ENCODE results near the gene GNG12.

GRCh38 chr1:67860776-67861175 lies 27.5 kb upstream of the GNG12 start:
- TF ChIP-seq POLR2A (IDR thresholded peaks at IDR 0.05; ENCODE audit: low read depth, low read length) (no peak), POLR2AphosphoS5 (IDR thresholded peaks at IDR 0.05; ENCODE audit: low read depth, low read length) (no peak), TAF1 (IDR thresholded peaks at IDR 0.05; ENCODE audit: borderline replicate concordance, low read depth, low read length) (no peak)
